ENCODE measurements around the gene BIN1.

GRCh38 chr2:127081826-127082633, 24.9 kb downstream of the BIN1 start:
- TF ChIP-seq CTCF (IDR thresholded peaks at IDR 0.05), result no peak
- TF ChIP-seq, protein P1, sequence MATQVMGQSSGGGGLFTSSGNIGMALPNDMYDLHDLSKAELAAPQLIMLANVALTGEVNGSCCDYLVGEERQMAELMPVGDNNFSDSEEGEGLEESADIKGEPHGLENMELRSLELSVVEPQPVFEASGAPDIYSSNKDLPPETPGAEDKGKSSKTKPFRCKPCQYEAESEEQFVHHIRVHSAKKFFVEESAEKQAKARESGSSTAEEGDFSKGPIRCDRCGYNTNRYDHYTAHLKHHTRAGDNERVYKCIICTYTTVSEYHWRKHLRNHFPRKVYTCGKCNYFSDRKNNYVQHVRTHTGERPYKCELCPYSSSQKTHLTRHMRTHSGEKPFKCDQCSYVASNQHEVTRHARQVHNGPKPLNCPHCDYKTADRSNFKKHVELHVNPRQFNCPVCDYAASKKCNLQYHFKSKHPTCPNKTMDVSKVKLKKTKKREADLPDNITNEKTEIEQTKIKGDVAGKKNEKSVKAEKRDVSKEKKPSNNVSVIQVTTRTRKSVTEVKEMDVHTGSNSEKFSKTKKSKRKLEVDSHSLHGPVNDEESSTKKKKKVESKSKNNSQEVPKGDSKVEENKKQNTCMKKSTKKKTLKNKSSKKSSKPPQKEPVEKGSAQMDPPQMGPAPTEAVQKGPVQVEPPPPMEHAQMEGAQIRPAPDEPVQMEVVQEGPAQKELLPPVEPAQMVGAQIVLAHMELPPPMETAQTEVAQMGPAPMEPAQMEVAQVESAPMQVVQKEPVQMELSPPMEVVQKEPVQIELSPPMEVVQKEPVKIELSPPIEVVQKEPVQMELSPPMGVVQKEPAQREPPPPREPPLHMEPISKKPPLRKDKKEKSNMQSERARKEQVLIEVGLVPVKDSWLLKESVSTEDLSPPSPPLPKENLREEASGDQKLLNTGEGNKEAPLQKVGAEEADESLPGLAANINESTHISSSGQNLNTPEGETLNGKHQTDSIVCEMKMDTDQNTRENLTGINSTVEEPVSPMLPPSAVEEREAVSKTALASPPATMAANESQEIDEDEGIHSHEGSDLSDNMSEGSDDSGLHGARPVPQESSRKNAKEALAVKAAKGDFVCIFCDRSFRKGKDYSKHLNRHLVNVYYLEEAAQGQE (IDR thresholded peaks at IDR 0.05; ENCODE audit: insufficient read depth in 1 of 2, low read depth in 2 of 2, low read length in 1 of 2), result no peak

Measured in Panc1 (cell line).